ENCODE measurements around the gene GTF2A2. TPM values are rescaled to one million over a fixed set of nuclear protein-coding genes. Genes with fewer than 3 reads are reported as not detected.

The GTF2A2 gene
- total and polyA plus RNA-seq, 4 donors: 11.7 to 101 (median 27.2) TPM

- peaks cover 0 to 7% (median 5%) of the 10 kb centered on the region in 4 donors for H3K4me1 ChIP-seq (ENCODE audit: control insufficient read depth in 4 of 4, insufficient read depth in 4 of 4, low read length in 3 of 4)
- no peaks in the 10 kb centered on the region for H3K9me3 ChIP-seq (ENCODE audit: control insufficient read depth in 4 of 4, low read length in 3 of 4)
- H3K27ac ChIP-seq (ENCODE audit: low read depth in 1 of 2, low read length in 2 of 2): no peak overlapping the region
- TF ChIP-seq RXRA (IDR thresholded peaks at IDR 0.05): no peak
- TF ChIP-seq, protein P1, sequence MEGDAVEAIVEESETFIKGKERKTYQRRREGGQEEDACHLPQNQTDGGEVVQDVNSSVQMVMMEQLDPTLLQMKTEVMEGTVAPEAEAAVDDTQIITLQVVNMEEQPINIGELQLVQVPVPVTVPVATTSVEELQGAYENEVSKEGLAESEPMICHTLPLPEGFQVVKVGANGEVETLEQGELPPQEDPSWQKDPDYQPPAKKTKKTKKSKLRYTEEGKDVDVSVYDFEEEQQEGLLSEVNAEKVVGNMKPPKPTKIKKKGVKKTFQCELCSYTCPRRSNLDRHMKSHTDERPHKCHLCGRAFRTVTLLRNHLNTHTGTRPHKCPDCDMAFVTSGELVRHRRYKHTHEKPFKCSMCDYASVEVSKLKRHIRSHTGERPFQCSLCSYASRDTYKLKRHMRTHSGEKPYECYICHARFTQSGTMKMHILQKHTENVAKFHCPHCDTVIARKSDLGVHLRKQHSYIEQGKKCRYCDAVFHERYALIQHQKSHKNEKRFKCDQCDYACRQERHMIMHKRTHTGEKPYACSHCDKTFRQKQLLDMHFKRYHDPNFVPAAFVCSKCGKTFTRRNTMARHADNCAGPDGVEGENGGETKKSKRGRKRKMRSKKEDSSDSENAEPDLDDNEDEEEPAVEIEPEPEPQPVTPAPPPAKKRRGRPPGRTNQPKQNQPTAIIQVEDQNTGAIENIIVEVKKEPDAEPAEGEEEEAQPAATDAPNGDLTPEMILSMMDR (IDR thresholded peaks at IDR 0.05; ENCODE audit: low read depth, low read length, missing input control): no peak
- no peak for TF ChIP-seq TAF1 (conservative IDR thresholded peaks at IDR 0.05)
- TF ChIP-seq JUND (IDR thresholded peaks at IDR 0.05): no peak
- TF ChIP-seq SP1 (IDR thresholded peaks at IDR 0.05): no peak
- no peak for TF ChIP-seq YY1 (IDR thresholded peaks at IDR 0.05)
- TF ChIP-seq HNF4G (IDR thresholded peaks at IDR 0.05): no peak
- TF ChIP-seq EGR1 (IDR thresholded peaks at IDR 0.05; ENCODE audit: low read depth in 2 of 2): no peak
- 83% methylated on average over 1 of the region's 1 CpG for WGBS
- peaks cover 21 to 59% (median 46%) of the 10 kb centered on the region in 4 donors for H3K36me3 ChIP-seq (ENCODE audit: control insufficient read depth in 4 of 4, insufficient read depth in 3 of 4, low read depth in 1 of 4, low read length in 3 of 4)
- H3K27me3 ChIP-seq (ENCODE audit: control insufficient read depth in 4 of 4, insufficient read depth in 4 of 4, low read length in 3 of 4): no peaks in the 10 kb centered on the region
- no peak overlapping the region for H3K9ac ChIP-seq (ENCODE audit: low read depth in 1 of 2, low read length in 2 of 2)
- no peak overlapping the region for H3K4me3 ChIP-seq (ENCODE audit: low read depth in 1 of 3, low read length in 3 of 3)
- DNase-seq (ENCODE audit: low spot score): no peak
Measured at GRCh38 chr15:59678620-59679019, 21.3 kb upstream of the GTF2A2 start.

DNA sequence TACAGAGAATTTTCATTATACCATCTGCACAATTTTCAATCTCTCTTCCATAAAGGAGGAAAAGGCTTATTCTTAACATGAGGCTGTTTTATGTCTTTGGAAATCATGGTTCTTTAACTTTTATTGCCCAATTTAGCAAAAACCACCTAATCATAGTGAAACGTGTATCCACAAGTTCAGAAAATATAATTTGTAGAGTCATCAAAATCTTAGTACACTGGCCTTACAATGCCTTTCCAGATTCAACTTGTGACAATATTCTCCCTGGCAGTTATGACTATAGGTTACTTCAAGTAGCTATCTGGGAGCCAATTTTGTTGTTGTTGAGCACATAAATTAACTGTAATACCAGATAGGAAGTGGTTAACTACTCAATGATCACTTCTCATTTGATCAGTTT, 20.9 kb upstream of the GTF2A2 start:
- H3K27me3 ChIP-seq (ENCODE audit: control insufficient read depth in 4 of 4, insufficient read depth in 4 of 4, low read length in 3 of 4): no peaks in the 10 kb centered on the region
- no peak for DNase-seq (ENCODE audit: low spot score)
- H3K4me3 ChIP-seq (ENCODE audit: low read depth in 1 of 3, low read length in 3 of 3): no peak overlapping the region
- peaks cover 23 to 61% (median 47%) of the 10 kb centered on the region in 4 donors for H3K36me3 ChIP-seq (ENCODE audit: control insufficient read depth in 4 of 4, insufficient read depth in 3 of 4, low read depth in 1 of 4, low read length in 3 of 4)
- WGBS: 71% methylated on average over 1 of the region's 1 CpG
- H3K9ac ChIP-seq (ENCODE audit: low read depth in 1 of 2, low read length in 2 of 2): no peak overlapping the region
- H3K9me3 ChIP-seq (ENCODE audit: control insufficient read depth in 4 of 4, low read length in 3 of 4): no peaks in the 10 kb centered on the region
- TF ChIP-seq YY1 (IDR thresholded peaks at IDR 0.05): no peak
- TF ChIP-seq, protein P2, sequence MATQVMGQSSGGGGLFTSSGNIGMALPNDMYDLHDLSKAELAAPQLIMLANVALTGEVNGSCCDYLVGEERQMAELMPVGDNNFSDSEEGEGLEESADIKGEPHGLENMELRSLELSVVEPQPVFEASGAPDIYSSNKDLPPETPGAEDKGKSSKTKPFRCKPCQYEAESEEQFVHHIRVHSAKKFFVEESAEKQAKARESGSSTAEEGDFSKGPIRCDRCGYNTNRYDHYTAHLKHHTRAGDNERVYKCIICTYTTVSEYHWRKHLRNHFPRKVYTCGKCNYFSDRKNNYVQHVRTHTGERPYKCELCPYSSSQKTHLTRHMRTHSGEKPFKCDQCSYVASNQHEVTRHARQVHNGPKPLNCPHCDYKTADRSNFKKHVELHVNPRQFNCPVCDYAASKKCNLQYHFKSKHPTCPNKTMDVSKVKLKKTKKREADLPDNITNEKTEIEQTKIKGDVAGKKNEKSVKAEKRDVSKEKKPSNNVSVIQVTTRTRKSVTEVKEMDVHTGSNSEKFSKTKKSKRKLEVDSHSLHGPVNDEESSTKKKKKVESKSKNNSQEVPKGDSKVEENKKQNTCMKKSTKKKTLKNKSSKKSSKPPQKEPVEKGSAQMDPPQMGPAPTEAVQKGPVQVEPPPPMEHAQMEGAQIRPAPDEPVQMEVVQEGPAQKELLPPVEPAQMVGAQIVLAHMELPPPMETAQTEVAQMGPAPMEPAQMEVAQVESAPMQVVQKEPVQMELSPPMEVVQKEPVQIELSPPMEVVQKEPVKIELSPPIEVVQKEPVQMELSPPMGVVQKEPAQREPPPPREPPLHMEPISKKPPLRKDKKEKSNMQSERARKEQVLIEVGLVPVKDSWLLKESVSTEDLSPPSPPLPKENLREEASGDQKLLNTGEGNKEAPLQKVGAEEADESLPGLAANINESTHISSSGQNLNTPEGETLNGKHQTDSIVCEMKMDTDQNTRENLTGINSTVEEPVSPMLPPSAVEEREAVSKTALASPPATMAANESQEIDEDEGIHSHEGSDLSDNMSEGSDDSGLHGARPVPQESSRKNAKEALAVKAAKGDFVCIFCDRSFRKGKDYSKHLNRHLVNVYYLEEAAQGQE (IDR thresholded peaks at IDR 0.05): no peak
- no peak for TF ChIP-seq HNF4A (conservative IDR thresholded peaks at IDR 0.05)
- no peak for TF ChIP-seq RAD21 (IDR thresholded peaks at IDR 0.05)
- TF ChIP-seq FOXA2 (IDR thresholded peaks at IDR 0.05): no peak
- TF ChIP-seq EGR1 (IDR thresholded peaks at IDR 0.05; ENCODE audit: low read depth in 2 of 2): no peak
- TF ChIP-seq HNF4G (IDR thresholded peaks at IDR 0.05): no peak
- TF ChIP-seq GABPA (IDR thresholded peaks at IDR 0.05 in 1 of 2, conservative IDR thresholded peaks at IDR 0.05 in 1 of 2): no peak
- TF ChIP-seq, protein P3, sequence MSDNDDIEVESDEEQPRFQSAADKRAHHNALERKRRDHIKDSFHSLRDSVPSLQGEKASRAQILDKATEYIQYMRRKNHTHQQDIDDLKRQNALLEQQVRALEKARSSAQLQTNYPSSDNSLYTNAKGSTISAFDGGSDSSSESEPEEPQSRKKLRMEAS (IDR thresholded peaks at IDR 0.05): no peak
- TF ChIP-seq TAF1 (conservative IDR thresholded peaks at IDR 0.05): no peak
- TF ChIP-seq RXRA (IDR thresholded peaks at IDR 0.05): no peak
- no peak for TF ChIP-seq ATF3 (IDR thresholded peaks at IDR 0.05)
- TF ChIP-seq FOXA1 (IDR thresholded peaks at IDR 0.05): no peak
- TF ChIP-seq, protein P4, sequence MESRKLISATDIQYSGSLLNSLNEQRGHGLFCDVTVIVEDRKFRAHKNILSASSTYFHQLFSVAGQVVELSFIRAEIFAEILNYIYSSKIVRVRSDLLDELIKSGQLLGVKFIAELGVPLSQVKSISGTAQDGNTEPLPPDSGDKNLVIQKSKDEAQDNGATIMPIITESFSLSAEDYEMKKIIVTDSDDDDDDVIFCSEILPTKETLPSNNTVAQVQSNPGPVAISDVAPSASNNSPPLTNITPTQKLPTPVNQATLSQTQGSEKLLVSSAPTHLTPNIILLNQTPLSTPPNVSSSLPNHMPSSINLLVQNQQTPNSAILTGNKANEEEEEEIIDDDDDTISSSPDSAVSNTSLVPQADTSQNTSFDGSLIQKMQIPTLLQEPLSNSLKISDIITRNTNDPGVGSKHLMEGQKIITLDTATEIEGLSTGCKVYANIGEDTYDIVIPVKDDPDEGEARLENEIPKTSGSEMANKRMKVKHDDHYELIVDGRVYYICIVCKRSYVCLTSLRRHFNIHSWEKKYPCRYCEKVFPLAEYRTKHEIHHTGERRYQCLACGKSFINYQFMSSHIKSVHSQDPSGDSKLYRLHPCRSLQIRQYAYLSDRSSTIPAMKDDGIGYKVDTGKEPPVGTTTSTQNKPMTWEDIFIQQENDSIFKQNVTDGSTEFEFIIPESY (IDR thresholded peaks at IDR 0.05): no peak
- H3K27ac ChIP-seq (ENCODE audit: low read depth in 1 of 2, low read length in 2 of 2): no peak overlapping the region
- peaks cover 0 to 7% (median 5%) of the 10 kb centered on the region in 4 donors for H3K4me1 ChIP-seq (ENCODE audit: control insufficient read depth in 4 of 4, insufficient read depth in 4 of 4, low read length in 3 of 4)

All from liver (tissue), 9 donors.